NCI-H128 (cell line): ENCODE results near the gene ANKRD66.
"Not testable (repeated sequence)": the region's sequence is repeated elsewhere in the genome, so short reads cannot be mapped to it uniquely, and the experiment has no call there.

Source experiments
- DNase-seq: peaks from one replicate; lab custom pipeline; 2025; ENCODE audit not compliant: unreplicated experiment; lab: John Stamatoyannopoulos, UW

Gene ANKRD66

DNA sequence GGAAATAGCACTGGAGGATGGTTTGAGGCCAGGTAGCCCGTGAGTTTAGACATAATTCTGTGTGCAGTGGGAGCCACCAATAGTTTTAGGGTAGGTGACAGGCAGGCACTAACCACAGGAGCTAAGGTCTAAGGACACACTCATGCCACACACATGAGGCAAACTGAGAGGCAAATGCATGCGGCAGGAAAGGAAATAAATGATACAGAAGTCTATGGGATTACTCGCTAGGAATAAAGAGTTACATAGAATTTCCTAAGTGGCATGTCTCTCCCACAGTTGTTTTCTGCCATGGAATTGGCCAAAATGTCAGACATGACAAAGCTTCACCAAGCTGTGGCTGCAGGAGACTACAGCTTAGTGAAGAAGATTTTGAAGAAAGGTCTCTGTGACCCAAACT is 4.9 kb downstream of the ANKRD66 start:
- DNase-seq: no peak

GRCh38 chr6:46755865-46756264 is 9.1 kb downstream of the ANKRD66 start:
- DNase-seq: no peak

- DNase-seq: no peak
Observed at GRCh38 chr6:46756469-46757213, 9.9 kb downstream of the ANKRD66 start.

- no peak for DNase-seq
Observed at GRCh38 chr6:46757214-46757596, 10.5 kb downstream of the ANKRD66 start.

DNA sequence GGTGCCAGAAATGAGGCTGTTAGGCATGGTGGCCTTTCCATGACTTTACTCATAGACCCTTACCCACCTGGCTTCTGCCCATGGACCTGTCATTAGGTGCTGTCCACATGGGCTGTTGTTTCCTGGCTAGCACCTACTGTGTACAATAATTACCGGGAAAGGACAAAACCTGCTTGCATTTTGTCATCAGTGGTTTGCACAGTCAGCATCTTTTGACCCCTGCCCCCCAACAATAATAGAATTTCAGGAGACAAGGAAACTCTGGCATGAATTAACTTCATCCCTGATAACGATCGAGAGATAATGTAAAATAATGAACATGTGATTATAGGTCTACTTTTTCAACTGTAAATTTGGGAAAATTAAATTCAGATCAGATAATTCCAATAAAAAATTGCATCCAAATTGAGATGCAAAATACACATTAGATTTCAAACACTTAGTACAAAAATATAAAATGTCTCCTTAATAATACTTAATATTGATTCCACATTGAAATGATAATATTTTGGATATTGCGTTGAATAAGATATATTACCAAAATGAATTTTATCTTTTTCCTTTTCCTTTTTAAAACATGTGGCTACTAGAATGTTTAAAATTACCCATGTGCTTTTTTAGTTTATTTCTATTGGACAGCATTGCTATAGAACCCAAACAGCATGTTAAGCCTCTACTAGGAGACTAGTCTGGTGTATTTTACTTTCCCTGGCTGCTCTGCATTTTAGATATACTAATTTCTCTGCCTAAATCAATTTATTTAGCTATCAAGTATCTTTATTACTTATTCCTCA is 12.4 kb downstream of the ANKRD66 start:
- DNase-seq: no peak

GRCh38 chr6:46760925-46761324 is 14.2 kb downstream of the ANKRD66 start:
- DNase-seq: no peak

DNA sequence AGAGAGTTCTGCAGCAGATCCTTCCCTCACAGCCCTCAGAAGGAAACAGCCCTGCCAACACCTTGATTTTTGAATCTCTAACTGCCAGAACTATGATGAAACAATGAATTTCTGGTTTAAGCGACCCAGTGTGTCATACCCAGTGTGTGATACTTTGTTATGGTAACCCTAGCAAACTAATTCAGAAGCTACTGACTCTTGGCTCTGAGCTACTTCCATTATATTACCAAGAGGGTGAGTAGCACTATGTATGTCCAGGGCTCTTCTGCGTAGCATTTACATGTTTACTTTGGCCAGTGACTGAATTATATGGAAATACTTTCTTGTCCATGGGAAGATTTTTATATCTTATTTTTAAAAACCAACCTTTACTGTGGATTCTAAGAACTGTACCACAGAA is 16.7 kb downstream of the ANKRD66 start:
- no peak for DNase-seq

GRCh38 chr6:46764280-46764679 is 17.5 kb downstream of the ANKRD66 start:
- DNase-seq: not testable (repeated sequence)

DNA sequence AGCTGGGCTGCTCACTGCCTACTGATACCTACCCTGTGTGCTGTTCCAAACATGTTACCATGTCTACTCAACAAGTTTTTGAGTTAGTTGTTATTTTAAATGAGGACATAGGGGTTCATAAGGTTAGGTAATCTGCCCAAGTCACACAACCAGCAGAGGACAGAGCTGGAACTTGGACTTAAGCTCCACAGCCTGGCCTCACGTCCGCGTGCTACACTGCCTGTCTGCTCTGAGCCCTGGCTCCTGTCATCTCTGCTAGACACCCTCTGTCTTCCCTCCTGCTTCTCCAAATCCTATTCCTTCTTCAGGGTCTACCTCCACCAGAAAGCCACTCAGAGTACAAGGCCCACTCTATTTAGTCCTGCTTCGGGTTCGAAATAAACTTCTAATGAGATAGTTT is 18.2 kb downstream of the ANKRD66 start:
- DNase-seq: no peak

GRCh38 chr6:46772016-46772415 is 25.3 kb downstream of the ANKRD66 start:
- no peak for DNase-seq

- no peak for DNase-seq
Observed at GRCh38 chr6:46772762-46773161, 26.0 kb downstream of the ANKRD66 start.

- DNase-seq: no peak
Observed at GRCh38 chr6:46773201-46773855, 26.6 kb downstream of the ANKRD66 start.

DNA sequence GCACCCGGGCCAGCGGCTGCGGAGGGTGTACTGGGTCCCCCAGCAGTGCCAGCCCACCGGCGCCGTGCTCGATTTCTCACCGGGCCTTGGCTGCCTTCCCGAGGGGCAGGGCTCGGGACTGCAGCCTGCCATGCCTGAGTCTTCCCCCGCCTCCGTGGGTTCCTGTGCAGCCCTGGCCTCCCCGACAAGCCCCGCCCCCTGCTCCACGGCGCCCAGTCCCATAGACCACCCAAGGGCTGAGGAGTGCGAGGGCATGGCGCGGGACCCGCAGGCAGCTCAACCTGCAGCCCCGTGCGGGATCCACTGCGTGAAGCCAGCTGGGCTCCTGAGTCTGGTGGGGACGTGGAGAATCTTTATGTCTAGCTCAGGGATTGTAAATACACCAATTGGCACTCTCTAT is 28.0 kb downstream of the ANKRD66 start:
- DNase-seq: not testable (repeated sequence)

DNA sequence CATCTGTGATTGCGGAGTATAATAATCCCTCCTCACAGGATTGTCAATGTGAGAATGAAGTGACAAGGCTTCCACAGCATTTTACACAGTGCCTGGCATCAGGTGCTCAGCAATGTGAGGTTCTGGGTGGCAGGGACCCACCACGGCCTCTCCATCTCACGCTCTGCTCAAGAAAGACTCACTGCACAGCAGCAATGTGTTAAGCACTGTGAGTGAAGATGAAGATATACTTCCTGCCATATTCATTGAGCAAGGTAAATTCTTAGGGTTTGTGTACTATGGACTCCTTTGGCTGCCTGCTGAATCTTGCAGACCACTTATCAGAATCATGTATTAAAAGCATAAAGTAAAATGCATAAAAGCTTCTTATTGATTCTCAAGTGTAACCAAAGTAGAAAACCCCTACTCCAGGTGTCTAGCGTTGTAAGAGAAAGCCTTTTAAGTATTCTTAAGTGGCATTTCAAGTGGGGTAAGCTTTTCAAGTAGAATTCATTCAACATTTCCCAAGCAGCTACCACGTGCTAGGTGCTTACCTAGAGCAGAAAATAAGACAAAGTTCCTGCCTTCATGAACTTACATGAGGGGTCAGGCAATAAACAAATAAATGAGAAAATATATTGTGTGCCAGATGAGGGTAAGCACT is 29.5 kb downstream of the ANKRD66 start:
- DNase-seq: peak; percentile 14

GRCh38 chr6:46777476-46778346 is 31.0 kb downstream of the ANKRD66 start:
- DNase-seq: no peak

DNA sequence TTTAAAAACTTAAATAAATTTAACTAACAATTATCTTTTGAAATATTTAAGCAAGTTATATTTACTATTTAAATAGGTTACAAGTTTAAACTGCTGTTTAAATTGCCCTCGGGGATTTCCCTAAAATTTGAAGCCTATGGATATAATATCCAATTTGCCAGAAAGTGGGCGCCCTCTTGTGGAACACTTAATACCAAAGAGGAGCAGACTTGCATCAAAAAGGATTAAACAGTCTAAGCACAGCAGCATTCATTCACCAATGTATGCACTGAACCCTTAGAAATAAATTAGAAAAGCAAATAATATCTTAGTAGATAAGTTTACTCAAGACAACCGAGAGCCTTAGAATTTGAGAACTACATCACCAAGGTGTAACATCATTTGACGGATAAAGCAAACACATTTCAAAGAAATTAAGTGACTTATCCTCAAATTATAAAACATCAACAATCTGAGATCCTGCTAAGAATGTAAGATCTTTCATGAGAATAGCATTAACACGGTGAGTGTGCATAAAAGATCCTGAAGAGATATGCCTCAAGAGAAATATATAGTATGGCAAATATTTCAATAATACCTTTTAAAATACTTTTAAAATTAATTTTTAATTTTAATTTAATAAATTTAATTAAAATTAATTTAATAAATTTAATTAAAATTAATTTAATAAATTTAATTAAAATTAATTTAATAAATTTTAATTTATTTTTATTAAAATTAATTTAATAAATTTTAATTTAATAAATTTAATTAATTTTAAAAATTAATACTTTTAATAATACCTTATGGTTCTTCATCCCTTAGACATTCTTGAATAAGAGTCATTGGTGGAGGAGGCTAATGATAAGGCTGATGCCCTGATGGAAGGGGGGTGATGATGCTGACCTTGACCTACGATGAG is 35.0 kb downstream of the ANKRD66 start:
- DNase-seq: peak; percentile 31

DNA sequence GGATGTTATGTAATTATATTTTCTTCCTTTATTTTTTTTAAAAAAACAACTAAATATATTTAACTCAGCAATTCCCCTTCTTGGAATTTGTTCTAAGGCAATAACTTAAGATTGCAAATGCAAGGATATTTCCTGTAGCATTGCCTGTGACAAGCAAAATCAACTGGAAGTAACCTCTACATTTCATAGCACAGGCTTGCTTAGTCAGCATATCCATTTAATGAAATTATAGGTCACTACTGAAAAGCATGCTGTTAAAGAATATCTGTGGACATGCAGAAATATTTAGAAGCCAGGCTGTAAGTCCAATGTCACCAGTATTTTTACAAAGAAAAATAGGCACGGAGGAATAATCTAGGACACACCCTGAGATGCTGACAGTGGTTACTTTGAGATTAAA is 37.8 kb downstream of the ANKRD66 start:
- DNase-seq: no peak

DNA sequence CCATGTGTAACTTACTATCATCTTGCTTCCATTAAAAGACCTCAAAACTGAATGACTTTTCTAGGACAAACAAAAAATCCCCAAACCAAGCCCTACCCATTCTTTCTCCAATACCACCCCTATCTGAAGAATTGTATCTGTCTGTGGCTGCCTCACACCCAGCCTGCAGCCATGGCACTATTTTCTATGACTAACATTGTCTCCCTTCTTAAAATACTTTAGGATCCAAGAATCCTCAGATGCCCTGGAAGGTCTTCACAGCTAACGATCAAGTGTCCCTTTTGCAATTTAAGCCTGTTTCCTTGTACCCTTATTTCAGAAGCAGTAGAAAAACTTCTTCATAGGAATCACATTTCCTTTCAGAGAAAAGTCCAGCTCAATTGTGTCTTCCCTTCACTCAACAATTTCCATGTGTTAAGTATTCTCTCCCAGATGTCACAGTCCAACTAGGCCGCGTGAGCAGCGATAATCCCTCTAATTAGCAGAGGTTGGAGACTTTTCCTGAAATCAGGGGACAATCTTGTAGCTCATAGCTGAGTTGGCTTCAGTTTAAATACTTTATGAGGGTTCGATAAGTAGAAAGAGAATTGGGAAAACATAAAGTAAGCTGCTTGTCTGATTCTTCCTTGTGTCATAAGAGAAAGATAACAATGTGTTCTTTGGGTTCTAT is 41.3 kb downstream of the ANKRD66 start:
- DNase-seq: no peak

GRCh38 chr6:46788791-46789190 is 42.1 kb downstream of the ANKRD66 start:
- no peak for DNase-seq
